Measurements from ENCODE around the gene KANSL1.

Gene KANSL1

DNA sequence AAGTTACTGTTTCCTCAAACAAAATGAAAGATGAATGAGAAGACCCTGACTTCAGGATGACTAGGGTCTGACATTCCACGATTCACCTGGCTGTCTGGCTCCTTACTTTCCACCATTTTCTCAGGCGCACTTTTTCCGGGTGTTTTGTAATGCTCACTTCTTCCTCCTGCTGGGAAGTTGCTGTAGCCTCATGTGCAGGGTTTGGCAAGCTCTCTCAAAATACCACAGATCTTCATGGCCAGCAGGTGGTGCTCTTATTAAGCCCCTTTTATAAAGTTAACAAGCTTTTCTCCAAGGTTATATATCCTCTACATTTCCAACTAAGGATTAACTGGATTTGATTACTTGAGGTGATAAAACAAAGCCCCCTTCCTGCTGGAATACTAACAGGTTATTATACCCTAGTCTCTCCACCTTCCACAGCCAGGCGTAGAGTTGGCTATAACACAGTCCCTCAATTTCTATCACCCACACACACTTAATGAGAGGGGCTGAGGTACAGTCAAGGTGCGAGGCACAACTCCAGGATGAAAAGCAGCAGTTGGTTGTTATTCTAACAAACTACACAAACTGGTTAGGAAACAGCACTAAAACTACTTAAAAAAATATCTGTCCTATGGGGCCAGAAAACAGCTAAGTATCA is 148.8 kb downstream of the KANSL1 start:
- Mint-ChIP-seq H3K27me3 (no peaks in the 10 kb centered on the region), H3K9me3 (no peaks in the 10 kb centered on the region), H3K4me1 (ENCODE audit: low read depth) (peaks cover 9% of the 10 kb centered on the region), H3K36me3 (ENCODE audit: low read depth) (peaks cover 98% of the 10 kb centered on the region), H3K4me3 (no peak overlapping the region), H3K27ac (no peak overlapping the region)
- intact Hi-C loops (cut with micrococcal nuclease): loop anchor here (1.0 to 10.0 kb wide), 2 partner anchors 42 to 140 kb away; no protein-coding TSS in a partner anchor

DNA sequence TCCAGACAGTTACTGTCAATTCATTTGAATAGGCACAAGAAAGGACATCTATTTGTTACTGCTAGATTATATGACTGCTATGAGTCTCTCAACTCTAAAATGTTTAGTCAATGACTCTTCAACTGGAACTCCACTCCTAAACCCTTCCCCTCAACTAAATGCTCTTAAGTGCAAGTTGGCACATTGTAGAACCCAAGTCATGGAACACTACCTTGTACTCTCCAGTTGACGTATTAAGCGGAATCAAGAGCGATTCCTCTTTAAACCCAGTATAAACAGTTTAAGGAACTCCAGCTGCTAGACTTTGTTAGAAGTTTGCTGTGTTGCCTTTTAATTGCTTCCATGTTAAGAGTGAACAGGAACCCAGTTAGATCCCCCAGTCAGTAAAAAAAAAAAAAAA is 149.6 kb downstream of the KANSL1 start:
- Mint-ChIP-seq H3K4me3 (no peak overlapping the region), H3K36me3 (ENCODE audit: low read depth) (peaks cover 98% of the 10 kb centered on the region), H3K27me3 (no peaks in the 10 kb centered on the region), H3K27ac (peak overlapping the region; percentile 12), H3K4me1 (ENCODE audit: low read depth) (peaks cover 9% of the 10 kb centered on the region), H3K9me3 (no peaks in the 10 kb centered on the region)
- intact Hi-C loops (cut with micrococcal nuclease): loop anchor here (1.0 to 10.0 kb wide), 2 partner anchors 41 to 141 kb away; no protein-coding TSS in a partner anchor

DNA sequence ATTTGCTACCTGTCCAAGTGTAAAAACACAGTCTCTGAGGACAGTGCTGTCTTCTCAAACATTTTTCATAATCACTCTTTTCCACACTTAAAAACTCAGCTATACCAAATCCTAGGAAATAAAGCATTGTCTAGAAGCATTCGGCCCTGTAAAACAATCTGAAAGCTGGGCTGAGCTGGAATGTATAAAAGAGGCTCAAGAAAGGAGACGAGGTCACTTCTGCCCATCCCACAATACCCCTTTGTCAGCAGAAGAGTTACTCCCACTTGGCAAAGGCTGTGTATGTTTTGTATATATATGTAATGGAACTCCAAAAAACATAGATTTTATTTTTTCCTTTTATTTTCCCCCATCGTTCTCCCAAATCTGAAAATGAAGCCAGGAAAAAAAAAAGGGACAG is 150.3 kb downstream of the KANSL1 start:
- peaks cover 98% of the 10 kb centered on the region for H3K36me3 Mint-ChIP-seq (ENCODE audit: low read depth)
- H3K27ac Mint-ChIP-seq: no peak overlapping the region
- intact Hi-C loops (cut with micrococcal nuclease): loop anchor here (10.0 kb wide), 1 partner anchor 142 kb away; no protein-coding TSS in a partner anchor
- no peaks in the 10 kb centered on the region for H3K9me3 Mint-ChIP-seq
- peaks cover 9% of the 10 kb centered on the region for H3K4me1 Mint-ChIP-seq (ENCODE audit: low read depth)
- H3K4me3 Mint-ChIP-seq: no peak overlapping the region
- H3K27me3 Mint-ChIP-seq: no peaks in the 10 kb centered on the region

DNA sequence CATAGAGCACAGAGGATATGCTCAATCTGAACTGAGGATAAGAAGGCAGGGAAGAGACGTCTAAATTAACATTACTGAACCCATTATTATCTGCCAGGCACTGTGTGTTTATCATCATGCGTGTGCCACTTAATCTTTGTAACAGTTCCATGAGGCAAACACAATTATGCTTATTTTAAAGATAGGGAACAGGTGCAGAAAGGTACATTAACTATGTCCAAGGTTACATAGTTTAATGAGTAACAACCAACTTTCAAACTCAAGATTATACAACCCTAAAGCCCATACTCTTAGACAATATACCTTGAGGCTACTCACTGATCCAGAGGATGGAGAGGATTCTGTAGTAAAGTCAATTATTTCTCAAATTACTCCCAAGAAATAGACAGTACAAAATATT is 151.0 kb downstream of the KANSL1 start:
- intact Hi-C loops (cut with micrococcal nuclease): loop anchor here (10.0 kb wide), 1 partner anchor 143 kb away; no protein-coding TSS in a partner anchor

DNA sequence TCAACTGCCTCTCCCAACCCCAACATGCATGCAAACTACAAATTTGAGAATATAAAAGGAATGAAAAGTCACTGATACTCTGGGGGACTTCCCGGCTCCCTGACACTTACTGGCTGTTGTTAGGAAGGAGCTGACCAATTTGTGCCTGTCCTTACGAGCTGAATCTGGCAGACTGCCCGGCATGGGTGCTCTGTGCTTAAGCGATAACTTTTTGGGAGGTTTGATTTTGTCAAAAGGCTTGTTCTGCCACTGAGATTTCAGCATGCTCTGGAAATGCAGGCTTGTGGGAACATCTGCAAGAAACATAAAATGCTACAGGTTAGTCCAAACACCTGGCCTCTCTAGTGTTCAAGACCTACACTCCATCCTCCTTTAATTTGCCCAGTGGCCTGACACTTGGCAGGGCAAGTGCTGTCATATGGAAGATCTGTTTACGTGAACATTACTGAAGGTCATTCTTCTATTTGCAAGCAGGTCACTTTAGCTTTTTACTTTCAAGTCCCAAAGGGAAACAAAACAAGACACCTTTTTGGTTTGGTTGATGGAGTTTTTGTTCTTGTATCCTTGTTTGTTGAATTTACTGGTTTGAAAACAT is 153.5 kb downstream of the KANSL1 start:
- Mint-ChIP-seq H3K27ac (no peak overlapping the region), H3K4me3 (no peak overlapping the region), H3K4me1 (ENCODE audit: low read depth) (peaks cover 7% of the 10 kb centered on the region), H3K9me3 (no peaks in the 10 kb centered on the region), H3K36me3 (ENCODE audit: low read depth) (peaks cover 99% of the 10 kb centered on the region), H3K27me3 (no peaks in the 10 kb centered on the region)
- intact Hi-C loops (cut with micrococcal nuclease): loop anchor here (10.0 kb wide), 1 partner anchor 145 kb away; no protein-coding TSS in a partner anchor

More for the DNA sequence above, 151.0 kb downstream of the KANSL1 start:
- H3K4me1 Mint-ChIP-seq (ENCODE audit: low read depth): peaks cover 9% of the 10 kb centered on the region
- H3K27me3 Mint-ChIP-seq: no peaks in the 10 kb centered on the region
- H3K4me3 Mint-ChIP-seq: no peak overlapping the region
- peaks cover 98% of the 10 kb centered on the region for H3K36me3 Mint-ChIP-seq (ENCODE audit: low read depth)
- H3K27ac Mint-ChIP-seq: no peak overlapping the region
- H3K9me3 Mint-ChIP-seq: no peaks in the 10 kb centered on the region

DNA sequence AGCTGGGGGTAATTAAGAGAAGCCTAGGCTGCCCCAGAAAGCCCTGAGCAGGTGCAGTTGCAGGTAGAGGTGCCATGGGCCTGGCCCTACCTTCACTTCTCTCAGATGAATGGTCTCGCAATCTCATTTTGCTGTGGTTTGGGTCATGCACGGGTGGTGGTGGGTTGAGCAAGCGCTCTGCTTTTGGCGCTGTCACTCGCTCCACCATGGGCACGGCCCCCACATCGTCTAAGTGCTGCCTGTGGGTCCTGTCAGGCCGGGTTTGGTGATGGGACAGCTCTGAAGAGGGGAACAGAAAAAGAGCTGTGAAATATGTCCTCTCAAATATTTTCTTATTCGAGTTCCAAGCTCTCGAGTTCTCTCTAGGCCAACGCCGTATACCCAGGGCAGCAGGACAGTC is 154.3 kb downstream of the KANSL1 start:
- no peak overlapping the region for H3K27ac Mint-ChIP-seq

DNA sequence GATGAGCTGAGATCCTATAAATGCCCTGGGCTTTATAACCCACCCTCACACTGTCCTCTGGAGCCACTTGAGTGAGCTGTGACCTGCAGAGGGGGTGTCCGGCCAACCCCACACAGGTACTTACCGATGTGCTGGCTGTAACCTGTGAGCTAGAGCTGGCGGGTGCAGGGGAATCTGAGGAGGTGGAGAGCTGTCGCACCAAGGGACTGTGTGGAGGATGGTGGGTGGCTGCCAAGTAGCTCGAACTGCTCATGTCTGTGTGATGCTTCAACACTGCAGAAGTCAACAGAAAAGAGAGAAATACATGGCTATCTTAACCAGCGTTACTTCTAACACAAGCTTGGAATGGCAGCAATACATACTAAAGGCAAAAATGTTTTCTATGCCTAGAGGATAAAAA is 154.8 kb downstream of the KANSL1 start:
- no peak overlapping the region for H3K4me3 Mint-ChIP-seq
- no peaks in the 10 kb centered on the region for H3K9me3 Mint-ChIP-seq
- peaks cover 99% of the 10 kb centered on the region for H3K36me3 Mint-ChIP-seq (ENCODE audit: low read depth)
- peak overlapping the region; percentile 4 for H3K27ac Mint-ChIP-seq
- intact Hi-C loops (cut with micrococcal nuclease): no loop called here
- no peaks in the 10 kb centered on the region for H3K27me3 Mint-ChIP-seq
- no peaks in the 10 kb centered on the region for H3K4me1 Mint-ChIP-seq (ENCODE audit: low read depth)

More for the DNA sequence above, 154.3 kb downstream of the KANSL1 start:
- H3K4me3 Mint-ChIP-seq: no peak overlapping the region
- H3K9me3 Mint-ChIP-seq: no peaks in the 10 kb centered on the region
- H3K27me3 Mint-ChIP-seq: no peaks in the 10 kb centered on the region
- H3K4me1 Mint-ChIP-seq (ENCODE audit: low read depth): no peaks in the 10 kb centered on the region
- peaks cover 99% of the 10 kb centered on the region for H3K36me3 Mint-ChIP-seq (ENCODE audit: low read depth)
- intact Hi-C loops (cut with micrococcal nuclease): no loop called here

DNA sequence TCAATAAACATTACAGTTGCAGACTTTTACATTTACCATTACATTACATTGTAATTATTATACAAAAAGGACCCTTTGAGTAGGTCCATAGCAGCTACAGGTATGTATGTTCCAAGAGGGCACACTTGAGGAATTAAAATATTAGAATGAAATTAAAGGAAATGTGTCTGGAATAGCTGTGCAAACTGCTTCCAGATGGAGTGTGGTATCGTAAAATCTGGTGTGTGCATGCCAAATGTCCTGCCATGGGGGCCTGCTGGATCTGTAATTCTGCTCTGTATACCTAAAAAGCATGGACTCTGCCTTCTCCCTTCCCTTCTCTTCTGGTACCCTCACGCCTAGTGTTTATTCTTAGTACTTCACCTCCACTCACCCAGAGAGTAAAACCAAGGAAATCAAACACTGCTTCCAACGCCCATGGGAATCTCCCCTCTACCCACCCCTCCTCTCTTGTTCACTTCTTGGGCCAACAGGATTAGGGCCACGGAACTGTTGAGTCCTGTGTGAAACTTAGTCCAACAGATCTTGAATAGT is 155.4 kb downstream of the KANSL1 start:
- peaks cover 100% of the 10 kb centered on the region for H3K36me3 Mint-ChIP-seq (ENCODE audit: low read depth)
- no peaks in the 10 kb centered on the region for H3K9me3 Mint-ChIP-seq
- no peaks in the 10 kb centered on the region for H3K27me3 Mint-ChIP-seq
- intact Hi-C loops (cut with micrococcal nuclease): no loop called here
- no peak overlapping the region for H3K4me3 Mint-ChIP-seq
- peak overlapping the region; percentile 4 for H3K27ac Mint-ChIP-seq
- no peaks in the 10 kb centered on the region for H3K4me1 Mint-ChIP-seq (ENCODE audit: low read depth)

DNA sequence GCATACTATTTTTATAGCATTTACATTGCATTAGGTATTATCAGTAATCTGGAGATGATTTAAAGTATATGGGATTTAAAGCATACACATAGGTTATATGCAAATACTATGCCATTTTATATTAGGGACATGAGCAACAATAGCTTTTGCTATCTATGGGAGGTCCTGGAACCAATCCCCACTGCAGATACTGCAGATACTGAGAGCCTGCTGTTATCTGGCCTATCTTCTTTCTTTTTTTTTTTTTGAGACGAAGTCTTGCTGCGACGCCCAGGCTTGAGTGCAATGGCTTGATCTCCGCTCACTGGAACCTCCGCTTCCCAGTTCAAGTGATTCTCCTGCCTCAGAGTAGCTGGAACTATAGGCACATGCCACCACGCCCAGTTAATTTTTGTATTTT is 156.7 kb downstream of the KANSL1 start:
- Mint-ChIP-seq H3K4me1 (ENCODE audit: low read depth) (no peaks in the 10 kb centered on the region), H3K27ac (no peak overlapping the region), H3K36me3 (ENCODE audit: low read depth) (peaks cover 100% of the 10 kb centered on the region), H3K27me3 (no peaks in the 10 kb centered on the region), H3K9me3 (no peaks in the 10 kb centered on the region), H3K4me3 (no peak overlapping the region)
- intact Hi-C loops (cut with micrococcal nuclease): no loop called here

DNA sequence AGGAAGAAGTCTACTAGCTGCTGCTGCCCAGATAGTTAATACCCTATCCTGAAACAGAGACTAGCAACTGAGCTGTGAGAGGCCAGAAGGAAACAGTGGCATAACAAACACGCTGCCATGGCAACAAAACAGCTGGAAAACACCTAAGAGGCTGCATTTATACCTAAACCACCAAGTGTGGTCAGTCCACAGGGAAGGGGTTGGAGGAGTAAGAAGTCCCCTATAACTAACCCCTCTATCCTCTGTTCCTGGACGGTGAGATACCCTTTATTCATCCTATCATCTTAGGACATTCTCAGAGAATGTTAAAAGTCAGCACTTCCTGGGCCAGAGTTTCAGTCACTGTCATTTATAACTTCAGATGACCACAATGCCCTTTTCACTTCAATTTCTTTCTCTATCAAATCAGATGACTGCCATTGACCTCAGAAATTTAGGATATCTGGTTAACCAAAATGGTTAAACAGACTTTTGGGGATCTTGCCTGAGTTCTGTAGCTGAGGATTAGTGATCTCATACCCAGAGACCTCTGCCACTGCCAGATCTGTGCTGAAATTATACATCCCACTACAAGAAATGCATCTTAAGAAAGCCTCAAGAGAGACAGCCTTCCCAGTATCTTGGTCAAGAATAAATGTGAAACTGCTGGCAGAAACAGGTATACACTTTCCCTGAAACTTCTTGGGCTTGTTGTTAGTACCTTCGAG is 158.0 kb downstream of the KANSL1 start:
- Mint-ChIP-seq H3K4me1 (ENCODE audit: low read depth) (peaks cover 6% of the 10 kb centered on the region), H3K4me3 (no peak overlapping the region), H3K27me3 (no peaks in the 10 kb centered on the region), H3K27ac (no peak overlapping the region), H3K9me3 (no peaks in the 10 kb centered on the region), H3K36me3 (ENCODE audit: low read depth) (peaks cover 100% of the 10 kb centered on the region)
- intact Hi-C loops (cut with micrococcal nuclease): no loop called here

DNA sequence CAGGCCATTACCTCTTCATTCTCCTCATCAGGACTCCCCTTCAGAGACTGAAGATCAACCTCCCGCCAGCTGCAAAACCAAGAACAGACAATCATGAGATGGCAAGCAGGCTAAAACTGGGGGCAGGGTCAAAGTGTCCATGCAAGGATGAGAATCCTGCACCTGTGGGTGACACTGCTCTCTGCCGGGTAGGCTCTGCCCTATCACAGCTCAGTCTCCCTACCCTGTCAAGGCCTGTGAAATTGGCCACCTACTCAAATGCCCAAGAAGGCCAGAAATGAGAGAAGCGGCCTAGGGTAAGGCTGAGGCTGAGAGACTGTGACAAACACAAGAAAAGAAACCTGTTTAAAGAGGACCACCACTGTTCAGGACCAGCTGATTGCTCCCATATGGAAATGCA is 159.8 kb downstream of the KANSL1 start:
- Mint-ChIP-seq H3K9me3 (no peaks in the 10 kb centered on the region), H3K27me3 (no peaks in the 10 kb centered on the region), H3K27ac (no peak overlapping the region), H3K4me1 (ENCODE audit: low read depth) (peaks cover 21% of the 10 kb centered on the region), H3K4me3 (no peak overlapping the region), H3K36me3 (ENCODE audit: low read depth) (peaks cover 96% of the 10 kb centered on the region)
- intact Hi-C loops (cut with micrococcal nuclease): no loop called here

DNA sequence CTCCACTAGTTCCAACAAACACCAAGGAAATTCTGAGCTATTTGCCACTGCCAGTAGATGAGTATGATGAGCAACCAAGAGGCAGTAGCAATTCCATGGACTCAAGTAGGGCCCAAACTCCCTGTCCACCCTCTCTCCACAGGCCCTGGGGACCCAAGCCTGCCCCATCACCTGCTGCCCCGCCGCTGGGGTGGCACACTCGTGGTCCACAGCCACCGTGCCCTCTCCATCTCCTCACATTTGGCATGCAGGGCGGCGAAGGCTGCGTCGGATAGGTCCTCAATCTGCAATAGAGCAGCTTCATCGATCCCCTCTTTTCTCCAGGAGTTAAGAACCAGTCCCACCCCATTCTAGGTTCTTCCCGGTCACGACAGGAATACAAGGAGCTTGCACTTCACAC is 160.3 kb downstream of the KANSL1 start:
- Mint-ChIP-seq H3K4me1 (ENCODE audit: low read depth) (peaks cover 25% of the 10 kb centered on the region), H3K27ac (no peak overlapping the region), H3K9me3 (no peaks in the 10 kb centered on the region), H3K36me3 (ENCODE audit: low read depth) (peaks cover 91% of the 10 kb centered on the region), H3K27me3 (no peaks in the 10 kb centered on the region), H3K4me3 (no peak overlapping the region)
- intact Hi-C loops (cut with micrococcal nuclease): no loop called here

DNA sequence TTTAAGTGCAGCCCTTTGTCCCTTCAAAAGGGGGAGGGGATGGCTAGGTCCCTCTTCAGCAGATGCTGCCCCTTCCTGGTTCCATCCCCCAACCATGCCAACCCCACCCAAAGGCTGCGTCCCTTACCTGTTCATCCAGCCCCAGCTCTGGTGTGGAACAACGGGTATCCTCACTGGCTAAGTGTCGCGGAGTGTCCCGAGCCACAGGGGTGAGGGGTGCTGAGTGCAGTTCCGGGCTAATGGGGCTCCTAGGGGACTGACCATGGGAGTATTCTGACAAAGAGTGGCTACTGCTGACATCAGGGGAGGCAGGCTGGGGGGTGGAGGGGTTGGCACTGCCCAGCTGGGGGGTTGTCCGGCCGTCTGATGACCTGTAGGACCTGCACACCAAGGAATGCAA is 161.3 kb downstream of the KANSL1 start:
- Mint-ChIP-seq H3K4me3 (no peak overlapping the region), H3K27ac (no peak overlapping the region), H3K36me3 (ENCODE audit: low read depth) (peaks cover 81% of the 10 kb centered on the region), H3K4me1 (ENCODE audit: low read depth) (peaks cover 35% of the 10 kb centered on the region), H3K27me3 (no peaks in the 10 kb centered on the region), H3K9me3 (no peaks in the 10 kb centered on the region)
- intact Hi-C loops (cut with micrococcal nuclease): no loop called here

DNA sequence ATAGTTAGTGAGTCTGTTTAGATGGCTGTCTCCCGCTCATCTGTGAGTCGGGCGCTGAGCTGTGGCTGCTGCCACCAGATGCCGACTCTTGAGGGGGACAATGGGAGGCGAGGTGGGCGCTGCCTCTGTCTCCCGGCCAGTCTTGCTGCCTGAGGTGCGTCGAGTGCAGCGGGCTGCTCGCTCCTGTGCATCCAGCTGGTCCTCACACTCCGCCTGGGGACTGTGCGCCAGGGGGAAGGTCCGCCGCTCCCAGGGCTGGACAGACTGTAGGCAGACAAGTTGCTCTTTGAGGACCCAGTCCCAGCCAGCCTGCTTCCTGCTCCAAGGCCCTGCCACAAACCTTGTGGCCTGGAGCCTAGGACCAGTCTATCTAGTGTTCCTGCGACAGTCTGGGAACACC is 161.8 kb downstream of the KANSL1 start:
- no peaks in the 10 kb centered on the region for H3K9me3 Mint-ChIP-seq
- H3K36me3 Mint-ChIP-seq (ENCODE audit: low read depth): peaks cover 76% of the 10 kb centered on the region
- intact Hi-C loops (cut with micrococcal nuclease): no loop called here
- H3K4me1 Mint-ChIP-seq (ENCODE audit: low read depth): peaks cover 40% of the 10 kb centered on the region
- no peak overlapping the region for H3K4me3 Mint-ChIP-seq
- H3K27ac Mint-ChIP-seq: no peak overlapping the region
- no peaks in the 10 kb centered on the region for H3K27me3 Mint-ChIP-seq
